Right cardiac atrium (tissue), 5 donors: Measurements from ENCODE around the gene PACRG. TPM values are rescaled to one million over a fixed set of nuclear protein-coding genes. Genes with fewer than 3 reads are reported as not detected.

Experiments
- ATAC-seq, 2 donors: fragments of 200-7000 bp; cut with Tn5 transposase; one replicate each; pipeline versions ENCODE4 v1.8.0 to v1.9.1; 2020; ENCODE audit warnings: moderate library complexity in 2 of 2, mild to moderate bottlenecking in 1 of 2
- DNase-seq, 3 donors: peaks; one replicate each; pipeline ENCODE4 v3.0.0-alpha.2; 2020
- H3K27ac ChIP-seq: one replicate; pipeline ENCODE4 v1.5.1; 2013; ENCODE audit warnings: mild to moderate bottlenecking, low read length, control low read depth, moderate library complexity
- H3K27me3 ChIP-seq: one replicate; pipeline ENCODE4 v1.6.1; 2013; ENCODE audit not compliant: control insufficient read depth, insufficient read depth
- H3K4me1 ChIP-seq: one replicate; pipeline ENCODE4 v1.6.1; 2013; ENCODE audit warnings: low read length; ENCODE audit not compliant: control insufficient read depth, insufficient read depth
- H3K4me3 ChIP-seq: one replicate; pipeline ENCODE4 v1.5.1; 2013; ENCODE audit warnings: low read length, control low read depth
- H3K9me3 ChIP-seq: one replicate; pipeline ENCODE4 v1.6.1; 2013; ENCODE audit warnings: low read length; ENCODE audit not compliant: control insufficient read depth
- WGBS: extraction: QIAGEN DNeasy Blood & Tissue Kit; methylation state at CpG from one replicate; pipeline ENCODE4 v1.1.7; 2013; 5-methylcytosine and 5-hydroxymethylcytosine counted together
- intact Hi-C, 4 donors: fragments of 100-400 bp; cut with DNase I; formaldehyde crosslinking; loops; one replicate each; pipeline versions ENCODE4 v1.11.0 to v1.14.0; 2022 to 2023
- polyA plus RNA-seq: library from polyadenylated mRNA; stranded (reverse); fragments of 200-250 nt; gene quantifications from one replicate; pipeline ENCODE4 v1.2.3, GENCODE V29; 2013
- total RNA-seq, 4 donors: library from RNA; stranded (reverse); fragmentation: NEBNext Ultra II Directional; extraction: Animal tissue kit (Norgen Biotek cat#: 25700); gene quantifications; one replicate each; pipeline ENCODE4 v1.2.1, GENCODE V29; 2021
- donor health status: healthy with polysubstance abuse.
- donor health status: DM: no; HTN: yes; CAD: no.
- donor health status: DM: no; HTN: no; CAD: no.
- donor health status: DM: no; HTN: yes; CAD: no; lungs with severe emphysema.
- donor health status: DM: yes; HTN: yes; CAD: no.

Gene PACRG
- total and polyA plus RNA-seq, 5 donors: 3.9 to 9.4 (median 4.9) TPM

DNA sequence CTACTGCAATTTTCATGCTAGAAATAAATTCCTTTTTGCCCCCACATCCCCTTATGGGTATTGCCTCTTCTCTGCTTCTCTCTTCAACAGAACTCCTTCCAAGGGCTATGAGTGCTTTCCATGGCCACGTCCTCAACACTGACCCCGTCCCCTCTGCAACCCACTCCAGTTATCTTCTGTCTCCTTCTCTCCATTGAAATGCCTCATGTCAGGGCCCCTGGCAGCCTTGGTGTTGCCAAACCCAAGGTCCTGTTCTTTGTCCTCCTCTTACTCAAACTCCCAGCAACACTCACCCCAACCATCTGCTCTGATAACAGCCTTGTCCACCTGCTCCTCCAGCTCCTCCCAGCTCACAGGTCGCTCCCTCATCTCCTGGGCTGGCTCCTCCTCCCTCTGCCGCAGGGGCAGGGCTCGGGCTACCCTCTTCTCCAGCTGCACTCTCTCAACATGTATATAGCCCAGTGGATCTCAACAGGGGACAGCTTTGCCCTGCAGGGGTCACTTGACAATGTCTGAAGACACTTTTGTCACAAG, 490.7 kb downstream of the PACRG start:
- Histone ChIP-seq H3K27me3 (no peaks in the 10 kb centered on the region), H3K4me3 (no peak overlapping the region), H3K9me3 (no peaks in the 10 kb centered on the region), H3K4me1 (peaks cover 3% of the 10 kb centered on the region), H3K27ac (no peak overlapping the region)
- DNase-seq (no peak), ATAC-seq (no peak)
- intact Hi-C loops: no loop called here
- 85% methylated on average over 5 of the region's 5 CpGs for WGBS

DNA sequence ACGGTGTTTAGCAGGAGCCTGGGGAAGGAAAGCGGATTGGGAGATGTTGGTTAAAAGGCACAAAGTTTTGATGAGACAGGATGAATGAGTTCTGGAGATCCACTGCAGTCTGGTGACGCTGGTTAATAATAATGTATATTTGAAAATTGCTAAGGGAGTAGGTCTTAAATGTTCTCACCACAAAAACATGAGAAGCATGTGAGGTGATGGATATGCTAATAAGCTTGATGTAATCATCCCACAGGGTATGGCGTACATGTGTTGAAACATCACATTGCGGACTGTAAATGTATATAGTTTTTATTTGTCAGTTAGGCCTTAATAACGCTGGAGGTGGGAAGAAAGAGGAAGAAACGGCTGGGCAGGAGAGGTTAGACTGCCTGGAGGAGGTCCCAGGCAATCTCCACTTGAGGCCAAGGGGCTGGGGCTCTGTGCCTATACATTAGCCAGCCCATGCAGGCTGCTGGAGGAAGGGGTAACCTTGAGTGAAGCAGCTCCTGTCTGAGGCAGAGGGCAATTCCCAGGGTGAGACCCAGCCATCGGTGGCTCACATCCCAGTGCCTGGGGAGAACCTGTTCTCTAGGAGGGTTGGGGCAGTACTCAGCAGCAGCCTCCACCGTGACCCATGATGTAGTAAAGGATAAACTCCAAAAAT, 498.5 kb downstream of the PACRG start:
- no peaks in the 10 kb centered on the region for H3K27me3 ChIP-seq
- intact Hi-C loops: no loop called here

DNA sequence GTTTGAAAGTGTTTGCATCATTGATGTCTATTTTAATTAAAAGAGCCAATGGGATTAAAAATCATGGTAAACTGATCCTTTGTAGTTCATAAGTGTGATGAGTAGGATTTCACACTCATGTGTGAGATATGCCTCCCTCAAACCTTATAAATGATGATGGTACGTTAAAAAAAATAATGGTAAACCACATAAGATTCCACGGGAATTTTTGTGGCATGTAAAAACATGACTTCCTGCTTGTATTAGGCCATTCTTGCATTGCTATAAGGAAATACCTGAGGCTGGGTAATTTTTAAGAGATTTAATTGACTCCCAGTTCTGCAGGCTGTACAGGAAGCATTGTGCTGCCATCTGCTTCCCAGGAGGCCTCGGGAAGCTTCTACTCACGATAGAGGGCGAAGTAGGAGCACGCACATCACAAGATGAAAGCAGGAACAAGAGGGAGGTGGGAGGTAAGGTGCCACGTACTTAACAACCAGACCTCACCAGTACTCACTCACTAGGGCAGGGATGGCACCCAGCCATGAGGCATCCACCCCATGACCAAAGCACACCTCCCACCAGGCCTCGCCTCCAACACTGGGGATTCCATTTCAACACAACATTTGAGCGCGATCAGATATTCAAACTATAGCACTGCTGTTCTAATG, 499.2 kb downstream of the PACRG start:
- DNase-seq (no peak), ATAC-seq (no peak)
- no peak overlapping the region for H3K4me3 ChIP-seq
- no peaks in the 10 kb centered on the region for H3K9me3 ChIP-seq
- intact Hi-C loops: no loop called here
- WGBS: 92% methylated on average over 10 of the region's 10 CpGs
- H3K27me3 ChIP-seq: no peaks in the 10 kb centered on the region
- H3K4me1 ChIP-seq: no peaks in the 10 kb centered on the region
- H3K27ac ChIP-seq: no peak overlapping the region

More for the DNA sequence above, 498.5 kb downstream of the PACRG start:
- 90% methylated on average over 9 of the region's 9 CpGs for WGBS
- Histone ChIP-seq H3K9me3 (no peaks in the 10 kb centered on the region), H3K4me3 (no peak overlapping the region), H3K27ac (no peak overlapping the region), H3K4me1 (no peaks in the 10 kb centered on the region)
- ATAC-seq (no peak), DNase-seq (no peak)

DNA sequence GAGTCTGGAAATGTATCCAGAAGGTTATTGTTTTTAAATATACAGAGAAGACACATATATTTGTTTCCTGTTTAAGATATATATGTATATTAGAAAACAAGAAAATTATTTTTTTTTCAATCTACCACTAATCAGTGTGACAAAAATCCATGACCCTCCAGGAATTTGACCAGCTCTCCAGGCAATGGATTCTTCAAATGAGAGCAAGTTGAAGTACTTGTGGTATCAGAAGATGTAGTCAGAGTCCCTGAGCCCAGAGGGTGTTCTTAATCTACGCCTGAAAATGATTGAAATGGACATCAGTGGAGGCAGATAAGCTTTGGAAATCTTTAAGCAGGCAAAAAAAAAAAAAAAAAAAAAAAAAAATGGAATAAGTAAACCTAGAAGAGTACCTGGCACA, 500.3 kb downstream of the PACRG start:
- no peaks in the 10 kb centered on the region for H3K9me3 ChIP-seq
- H3K27me3 ChIP-seq: no peaks in the 10 kb centered on the region
- no peak overlapping the region for H3K27ac ChIP-seq
- no peaks in the 10 kb centered on the region for H3K4me1 ChIP-seq
- ATAC-seq (no peak), DNase-seq (no peak)
- H3K4me3 ChIP-seq: no peak overlapping the region
- intact Hi-C loops: no loop called here
- whole genome bisulfite sequencing: 68% methylated on average over 1 of the region's 1 CpG

DNA sequence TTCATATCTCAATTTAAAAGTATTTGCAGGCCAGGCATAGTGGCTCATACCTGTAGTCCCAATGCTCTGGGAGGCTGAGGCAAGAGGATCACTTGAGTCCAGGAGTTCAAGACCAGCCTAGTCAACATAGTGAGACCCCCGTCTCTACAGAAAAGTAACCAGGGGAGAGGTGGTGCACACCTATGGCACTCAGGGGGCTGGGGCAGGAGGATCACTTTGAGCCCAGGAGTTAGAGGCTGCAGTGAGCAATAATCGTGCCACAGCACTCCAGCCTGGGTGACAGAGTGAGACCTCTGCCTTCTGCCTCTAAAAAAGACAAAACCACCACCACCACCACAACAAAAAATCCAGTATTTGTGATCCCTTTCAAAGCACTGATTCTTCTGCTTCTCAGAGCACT, 501.3 kb downstream of the PACRG start:
- WGBS: 91% methylated on average over 2 of the region's 2 CpGs
- no peak for ATAC-seq
- H3K9me3 ChIP-seq: no peaks in the 10 kb centered on the region
- no peaks in the 10 kb centered on the region for H3K27me3 ChIP-seq
- H3K27ac ChIP-seq: no peak overlapping the region
- intact Hi-C loops: no loop called here
- no peak for DNase-seq
- H3K4me3 ChIP-seq: no peak overlapping the region
- no peaks in the 10 kb centered on the region for H3K4me1 ChIP-seq

DNA sequence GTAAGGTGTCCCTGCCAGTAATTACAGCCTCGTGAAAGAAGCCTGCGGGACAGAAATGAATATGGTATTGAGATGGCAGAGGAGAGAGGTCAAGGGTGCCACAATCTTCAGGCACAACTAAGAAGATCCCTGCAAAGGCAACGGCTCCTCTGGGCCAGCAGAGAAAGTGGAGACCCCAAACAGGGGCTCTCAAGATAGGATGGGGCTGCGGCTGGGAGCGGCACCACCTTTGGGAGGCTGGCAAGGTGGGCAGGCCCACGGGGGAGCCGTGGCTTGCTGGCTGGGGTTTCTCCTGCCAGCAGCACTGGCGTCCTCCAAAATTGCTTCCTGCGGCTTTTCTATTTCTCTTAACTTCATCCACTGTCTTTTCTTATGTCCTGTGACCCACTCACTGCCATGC, 503.1 kb downstream of the PACRG start:
- no peaks in the 10 kb centered on the region for H3K4me1 ChIP-seq
- no peaks in the 10 kb centered on the region for H3K9me3 ChIP-seq
- intact Hi-C loops: no loop called here
- H3K27me3 ChIP-seq: no peaks in the 10 kb centered on the region
- ATAC-seq (no peak), DNase-seq (no peak)
- 93% methylated on average over 9 of the region's 9 CpGs for WGBS
- no peak overlapping the region for H3K4me3 ChIP-seq
- H3K27ac ChIP-seq: no peak overlapping the region

DNA sequence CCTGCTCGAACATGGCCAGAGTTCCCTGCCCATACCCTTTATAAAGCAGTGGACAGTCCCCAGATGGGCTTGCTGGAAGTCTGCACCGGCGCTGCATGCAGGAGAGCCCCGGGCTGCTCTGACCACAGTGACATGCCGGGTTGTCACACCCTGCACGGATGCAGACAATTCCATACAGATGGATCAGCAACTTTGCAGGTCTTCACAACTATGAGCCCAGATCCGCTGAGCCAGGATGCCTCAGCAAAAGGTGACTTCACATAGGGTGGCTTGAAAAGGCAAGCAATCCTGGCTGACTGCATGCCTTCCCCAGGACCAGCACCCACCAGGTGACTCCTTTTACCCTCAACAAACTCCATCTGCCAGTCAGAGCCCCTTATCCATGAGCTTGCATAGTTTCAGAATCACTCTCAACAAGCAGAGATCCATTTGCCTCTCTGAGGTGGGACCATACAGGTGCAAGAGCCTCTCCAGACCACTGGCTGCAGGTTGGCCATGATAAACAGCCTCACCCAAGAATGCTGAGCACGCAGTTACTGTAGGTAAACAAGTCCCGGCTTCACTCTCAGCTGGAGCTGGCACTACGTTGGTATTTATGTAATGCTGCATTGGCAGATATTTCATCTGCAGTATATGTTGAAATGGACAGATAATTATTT, 503.7 kb downstream of the PACRG start:
- WGBS: 85% methylated on average over 10 of the region's 10 CpGs
- ATAC-seq: peak in 1 of 2 donors; percentile 22
- no peak overlapping the region for H3K27ac ChIP-seq
- no peaks in the 10 kb centered on the region for H3K27me3 ChIP-seq
- no peaks in the 10 kb centered on the region for H3K4me1 ChIP-seq
- H3K4me3 ChIP-seq: no peak overlapping the region
- H3K9me3 ChIP-seq: no peaks in the 10 kb centered on the region
- DNase-seq: no peak
- intact Hi-C loops: no loop called here

DNA sequence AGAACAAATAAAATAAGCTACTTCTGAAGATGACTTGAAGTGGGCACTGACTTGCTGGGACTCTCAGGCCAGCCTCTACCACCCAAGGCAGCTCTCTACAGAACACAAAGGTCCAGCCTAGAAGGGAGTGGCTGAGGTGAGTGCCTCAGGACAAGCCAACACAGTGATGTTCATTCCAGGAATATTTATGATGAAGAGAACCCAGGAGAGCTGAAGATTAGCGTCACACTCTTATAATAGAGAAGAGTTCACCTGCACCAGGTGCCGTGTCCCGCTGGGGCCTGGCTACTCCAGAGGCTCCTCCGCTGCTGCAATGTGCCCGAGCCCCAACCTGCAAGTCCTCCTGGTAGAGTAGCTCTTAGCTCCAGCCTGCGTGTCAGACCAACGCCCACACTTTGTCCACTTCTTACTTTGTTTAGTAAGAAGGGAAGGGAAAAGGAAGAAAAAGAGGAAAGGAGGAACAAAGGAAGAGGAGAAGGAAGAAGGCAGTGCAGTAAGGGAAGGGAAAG, 504.3 kb downstream of the PACRG start:
- 96% methylated on average over 7 of the region's 7 CpGs for WGBS
- ATAC-seq: no peak
- intact Hi-C loops: no loop called here

DNA sequence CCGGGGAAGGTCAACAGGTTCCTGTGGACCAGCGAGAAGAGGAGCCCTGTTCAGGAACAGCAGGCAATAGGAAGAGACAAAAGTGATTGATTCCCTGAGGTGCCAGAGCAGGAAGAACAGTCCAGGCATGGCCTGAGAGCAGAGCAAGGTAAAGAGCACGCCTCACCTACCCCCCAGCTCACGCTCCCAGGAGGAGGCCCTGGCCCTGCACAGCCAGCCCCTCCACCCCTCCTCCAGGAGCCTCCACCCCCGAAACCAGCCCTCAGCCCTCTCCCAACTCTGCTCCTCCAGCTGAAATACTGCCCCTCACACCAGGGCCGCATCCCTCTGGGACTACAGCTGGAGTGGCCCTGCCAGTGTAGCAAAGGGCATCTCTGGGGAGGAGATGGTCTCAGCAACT, 504.9 kb downstream of the PACRG start:
- Histone ChIP-seq H3K4me3 (no peak overlapping the region), H3K27me3 (no peaks in the 10 kb centered on the region), H3K4me1 (no peaks in the 10 kb centered on the region), H3K9me3 (no peaks in the 10 kb centered on the region), H3K27ac (no peak overlapping the region)
- no peak for DNase-seq
- 97% methylated on average over 6 of the region's 6 CpGs for WGBS
- intact Hi-C loops: no loop called here
- peak; percentile 14 to 30 for ATAC-seq

More for the DNA sequence above, 504.3 kb downstream of the PACRG start:
- H3K4me3 ChIP-seq: no peak overlapping the region
- no peaks in the 10 kb centered on the region for H3K9me3 ChIP-seq
- H3K27ac ChIP-seq: no peak overlapping the region
- H3K4me1 ChIP-seq: no peaks in the 10 kb centered on the region
- no peaks in the 10 kb centered on the region for H3K27me3 ChIP-seq
- DNase-seq: no peak

DNA sequence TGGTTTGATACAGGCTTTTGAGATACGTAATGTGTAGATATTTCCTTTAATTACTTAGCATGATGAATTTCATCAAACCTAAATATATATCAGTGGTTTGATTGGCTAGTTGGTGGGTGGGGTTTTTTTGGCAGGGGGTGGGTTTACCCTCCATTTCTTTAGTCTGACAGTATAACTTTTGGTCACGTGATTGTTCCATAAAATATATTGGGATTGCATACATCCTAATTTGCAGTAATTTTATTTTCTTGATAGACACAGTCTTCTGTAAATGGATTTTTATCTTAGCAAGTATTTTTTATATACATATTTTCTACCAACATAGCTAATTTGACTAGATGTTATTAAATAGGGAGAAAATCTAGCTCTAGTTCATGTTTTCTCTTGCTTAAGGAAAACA, 509.3 kb downstream of the PACRG start:
- Histone ChIP-seq H3K27me3 (no peaks in the 10 kb centered on the region), H3K9me3 (no peaks in the 10 kb centered on the region), H3K4me3 (no peak overlapping the region), H3K4me1 (no peaks in the 10 kb centered on the region), H3K27ac (no peak overlapping the region)
- intact Hi-C loops: no loop called here
- 96% methylated on average over 2 of the region's 2 CpGs for WGBS
- no peak for DNase-seq
- no peak for ATAC-seq
